ENCODE measurements around the gene CHAF1A. TPM values are rescaled to one million over a fixed set of nuclear protein-coding genes. Genes with fewer than 3 reads are reported as not detected.

The CHAF1A gene
- total and polyA plus RNA-seq, 2 experiments from 2014 or later, result 113 to 125 TPM

DNA sequence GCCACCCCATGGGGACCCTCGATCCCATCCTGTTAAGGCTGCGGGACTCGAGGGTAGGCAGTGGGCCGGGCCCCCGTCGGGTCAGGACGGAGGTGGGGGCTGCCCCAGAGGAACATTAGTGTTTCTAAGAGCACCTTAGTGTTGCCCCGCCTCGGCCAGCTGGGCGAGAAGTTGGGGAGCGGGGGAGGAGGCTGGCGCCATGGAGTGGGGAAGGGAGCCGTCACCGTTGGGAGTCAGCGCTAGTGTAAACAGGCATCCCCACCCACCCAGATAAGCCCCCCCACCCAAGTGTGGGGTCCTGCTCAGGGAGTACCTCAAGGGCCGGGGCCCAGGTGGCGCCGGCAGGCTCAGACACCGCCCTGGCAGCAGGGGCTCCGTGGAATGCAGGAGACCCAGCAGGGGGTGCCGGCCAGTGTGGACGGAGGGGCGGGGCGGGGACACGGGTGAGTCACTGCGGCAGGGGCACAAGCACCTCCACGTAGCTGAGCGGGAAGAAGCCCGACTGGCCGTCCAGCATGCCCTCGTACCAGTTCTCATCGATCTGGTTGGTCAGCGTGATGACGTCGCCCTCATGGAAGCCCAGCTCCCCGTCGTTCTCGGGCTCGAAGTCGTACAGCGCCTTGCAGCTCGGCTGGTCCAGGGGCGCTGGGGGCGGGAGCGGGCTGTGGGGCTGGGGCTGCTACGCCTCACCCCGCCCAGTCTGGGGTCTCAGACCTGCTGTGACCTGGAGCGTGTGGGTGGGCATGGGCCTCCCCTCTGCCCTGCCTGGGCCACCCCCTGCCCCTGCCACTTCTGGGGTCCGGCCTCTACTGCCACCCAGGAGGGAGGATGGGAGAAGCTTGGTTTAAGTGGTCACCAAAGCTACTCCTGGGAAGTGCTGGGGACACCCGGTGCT, 41.0 kb upstream of the CHAF1A start:
- H3K79me2 ChIP-seq (replicated peaks; ENCODE audit: insufficient read depth), result no peaks in the 10 kb centered on the region
- Mint-ChIP-seq H3K4me3 (no peak overlapping the region), H3K4me1 (peaks cover 7% of the 10 kb centered on the region; the same call in 1 of the 3 replicates), H3K9me3 (no peaks in the 10 kb centered on the region), H3K27ac (no peak overlapping the region), H3K27me3 (ENCODE audit: insufficient read depth, low read depth, poor library complexity) (peaks cover 20% of the 10 kb centered on the region), H3K36me3 (ENCODE audit: low read depth) (peaks cover 20% of the 10 kb centered on the region)
- H3K36me3 ChIP-seq (ENCODE audit: insufficient read depth), result no peaks in the 10 kb centered on the region
- H4K20me1 ChIP-seq (replicated peaks; ENCODE audit: insufficient read depth), result no peaks in the 10 kb centered on the region; the same call in 1 of the 2 replicates
- H3K4me1 ChIP-seq (ENCODE audit: insufficient read depth), result no peaks in the 10 kb centered on the region; the same call in 1 of the 2 replicates
- TF ChIP-seq EZH2 (IDR thresholded peaks at IDR 0.05; ENCODE audit: low read depth, unreplicated experiment) (no peak), POLR2AphosphoS5 (IDR thresholded peaks at IDR 0.05; ENCODE audit: low read depth) (peak; percentile 2; the same call in 1 of the 2 replicates), CREB1 (CRISPR knock-in tag; IDR thresholded peaks at IDR 0.05; ENCODE audit: low read depth) (no peak)
- TF ChIP-seq, protein P1, sequence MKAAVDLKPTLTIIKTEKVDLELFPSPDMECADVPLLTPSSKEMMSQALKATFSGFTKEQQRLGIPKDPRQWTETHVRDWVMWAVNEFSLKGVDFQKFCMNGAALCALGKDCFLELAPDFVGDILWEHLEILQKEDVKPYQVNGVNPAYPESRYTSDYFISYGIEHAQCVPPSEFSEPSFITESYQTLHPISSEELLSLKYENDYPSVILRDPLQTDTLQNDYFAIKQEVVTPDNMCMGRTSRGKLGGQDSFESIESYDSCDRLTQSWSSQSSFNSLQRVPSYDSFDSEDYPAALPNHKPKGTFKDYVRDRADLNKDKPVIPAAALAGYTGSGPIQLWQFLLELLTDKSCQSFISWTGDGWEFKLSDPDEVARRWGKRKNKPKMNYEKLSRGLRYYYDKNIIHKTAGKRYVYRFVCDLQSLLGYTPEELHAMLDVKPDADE (IDR thresholded peaks at IDR 0.05), result no peak
- TF ChIP-seq, protein P2, sequence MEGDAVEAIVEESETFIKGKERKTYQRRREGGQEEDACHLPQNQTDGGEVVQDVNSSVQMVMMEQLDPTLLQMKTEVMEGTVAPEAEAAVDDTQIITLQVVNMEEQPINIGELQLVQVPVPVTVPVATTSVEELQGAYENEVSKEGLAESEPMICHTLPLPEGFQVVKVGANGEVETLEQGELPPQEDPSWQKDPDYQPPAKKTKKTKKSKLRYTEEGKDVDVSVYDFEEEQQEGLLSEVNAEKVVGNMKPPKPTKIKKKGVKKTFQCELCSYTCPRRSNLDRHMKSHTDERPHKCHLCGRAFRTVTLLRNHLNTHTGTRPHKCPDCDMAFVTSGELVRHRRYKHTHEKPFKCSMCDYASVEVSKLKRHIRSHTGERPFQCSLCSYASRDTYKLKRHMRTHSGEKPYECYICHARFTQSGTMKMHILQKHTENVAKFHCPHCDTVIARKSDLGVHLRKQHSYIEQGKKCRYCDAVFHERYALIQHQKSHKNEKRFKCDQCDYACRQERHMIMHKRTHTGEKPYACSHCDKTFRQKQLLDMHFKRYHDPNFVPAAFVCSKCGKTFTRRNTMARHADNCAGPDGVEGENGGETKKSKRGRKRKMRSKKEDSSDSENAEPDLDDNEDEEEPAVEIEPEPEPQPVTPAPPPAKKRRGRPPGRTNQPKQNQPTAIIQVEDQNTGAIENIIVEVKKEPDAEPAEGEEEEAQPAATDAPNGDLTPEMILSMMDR (conservative IDR thresholded peaks at IDR 0.05; ENCODE audit: low read depth in 2 of 2), result 0 out of 4 replicates have a peak, but pooled peaks of 1 of the 2 experiments have one; percentile 0
- ATAC-seq, result peak; percentile 21
- peaks cover 26% of the 10 kb centered on the region for H3F3A ChIP-seq (replicated peaks; ENCODE audit: low read depth)
- H3K9me2 ChIP-seq (ENCODE audit: insufficient read depth), result no peaks in the 10 kb centered on the region
- H3K27me3 ChIP-seq (ENCODE audit: insufficient read depth), result no peaks in the 10 kb centered on the region
- H3K4me3 ChIP-seq, result no peak overlapping the region
- peak overlapping the region; percentile 55 for H3K27ac ChIP-seq (ENCODE audit: low read depth)
- no peak overlapping the region for H2AFZ ChIP-seq
- DNase-seq (ENCODE audit: low spot score), result peak; percentile 69
- H3K4me2 ChIP-seq, result no peak overlapping the region

DNA sequence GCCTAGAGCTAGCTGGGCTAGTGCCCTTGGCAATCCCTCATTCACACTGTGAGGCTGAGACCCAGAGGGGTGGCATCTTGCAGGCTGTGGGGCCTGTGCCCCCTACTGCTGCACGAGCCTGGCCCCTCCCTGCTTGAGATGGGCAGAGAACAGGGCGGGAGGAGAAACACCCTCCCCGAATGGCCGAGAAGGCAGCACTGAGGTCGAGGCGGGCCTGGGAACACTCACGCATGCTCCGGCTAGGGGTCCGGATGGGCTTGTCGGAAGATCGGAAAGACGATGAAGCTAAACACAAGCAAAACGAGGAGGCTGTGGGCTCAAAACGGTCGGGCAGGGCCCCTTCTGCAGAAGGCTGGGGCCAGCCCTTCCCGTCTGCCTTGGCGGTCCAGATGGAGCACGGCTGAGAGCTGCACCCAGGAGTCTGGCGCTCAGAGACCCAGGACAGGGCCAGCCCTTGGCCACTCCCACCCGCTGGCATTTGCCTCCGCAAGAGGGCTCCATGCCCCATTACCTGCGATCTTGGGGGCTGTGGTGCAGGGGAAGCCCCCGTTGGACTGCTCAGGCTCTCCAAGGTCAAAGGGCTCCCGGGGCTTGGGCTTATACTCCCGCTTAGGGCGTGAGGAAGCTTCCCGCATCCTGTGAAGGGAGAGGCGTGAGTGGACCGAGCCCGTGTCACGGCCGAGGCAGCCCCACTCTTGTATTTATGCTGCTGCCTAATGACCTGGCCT, 40.2 kb upstream of the CHAF1A start:
- Mint-ChIP-seq H3K27ac (no peak overlapping the region), H3K4me1 (peaks cover 7% of the 10 kb centered on the region; the same call in 1 of the 3 replicates), H3K27me3 (ENCODE audit: insufficient read depth, low read depth, poor library complexity) (peaks cover 24% of the 10 kb centered on the region), H3K4me3 (no peak overlapping the region; the same call in 2 of the 3 replicates), H3K9me3 (no peaks in the 10 kb centered on the region), H3K36me3 (ENCODE audit: low read depth) (peaks cover 20% of the 10 kb centered on the region)
- no peak overlapping the region for H3K4me2 ChIP-seq
- ATAC-seq (peak; percentile 9), DNase-seq (ENCODE audit: low spot score) (no peak)
- H3K4me3 ChIP-seq, result no peak overlapping the region
- H4K20me1 ChIP-seq (replicated peaks; ENCODE audit: insufficient read depth), result no peaks in the 10 kb centered on the region; the same call in 1 of the 2 replicates
- no peaks in the 10 kb centered on the region; the same call in 1 of the 2 replicates for H3K4me1 ChIP-seq (ENCODE audit: insufficient read depth)
- H3F3A ChIP-seq (replicated peaks; ENCODE audit: low read depth), result peaks cover 26% of the 10 kb centered on the region
- no peaks in the 10 kb centered on the region for H3K79me2 ChIP-seq (replicated peaks; ENCODE audit: insufficient read depth)
- no peaks in the 10 kb centered on the region for H3K9me2 ChIP-seq (ENCODE audit: insufficient read depth)
- no peak overlapping the region for H2AFZ ChIP-seq
- no peaks in the 10 kb centered on the region for H3K36me3 ChIP-seq (ENCODE audit: insufficient read depth)
- peak overlapping the region; percentile 55; the same call in 1 of the 2 replicates for H3K27ac ChIP-seq (ENCODE audit: low read depth)
- no peak for TF ChIP-seq NANOG (IDR thresholded peaks at IDR 0.05; ENCODE audit: borderline replicate concordance)
- TF ChIP-seq, protein P2 (conservative IDR thresholded peaks at IDR 0.05; ENCODE audit: low read depth in 2 of 2), result peak in 1 of 2 experiments; percentile 18; a peak in 1 of 4 replicates
- TF ChIP-seq, protein P1 (IDR thresholded peaks at IDR 0.05), result no peak
- no peak for TF ChIP-seq STAT1 (IDR thresholded peaks at IDR 0.05; ENCODE audit: unreplicated experiment)
- no peak for TF ChIP-seq POLR2AphosphoS5 (IDR thresholded peaks at IDR 0.05; ENCODE audit: low read depth)
- H3K27me3 ChIP-seq (ENCODE audit: insufficient read depth), result no peaks in the 10 kb centered on the region

Measured in GM23338 (cell line).